ENCODE results near the gene EXOC1L. TPM values are rescaled to one million over a fixed set of nuclear protein-coding genes. Genes with fewer than 3 reads are reported as not detected.

EXOC1L gene
- total and polyA plus RNA-seq, 2 donors (not counting 1 experiment from before 2014, with no cell fraction given): not detected

- ChIA-PET CTCF (no interaction called here), POLR2A (no interaction called here)
- H3K27ac Mint-ChIP-seq: no peak overlapping the region
- H2AFZ ChIP-seq (ENCODE audit: insufficient read depth, low read depth, low read length, poor library complexity, severe bottlenecking): no peak overlapping the region
- H3K27ac ChIP-seq (ENCODE audit: low read length in 2 of 2): no peak overlapping the region
- H3K9ac ChIP-seq (ENCODE audit: low read length): no peak overlapping the region
- H3K9me3 ChIP-seq (ENCODE audit: control extremely low read depth in 1 of 3, control insufficient read depth in 2 of 3, insufficient read depth in 1 of 3, low read length in 2 of 3): no peaks in the 10 kb centered on the region
- TF ChIP-seq EZH2 (IDR thresholded peaks at IDR 0.05; ENCODE audit: borderline replicate concordance, insufficient read depth, low read depth, low read length, poor library complexity, severe bottlenecking) (no peak), CTCF (IDR thresholded peaks at IDR 0.05) (no peak)
- no peaks in the 10 kb centered on the region for H4K20me1 ChIP-seq (ENCODE audit: control insufficient read depth, insufficient read depth, low read length, poor library complexity, severe bottlenecking)
- intact Hi-C loops (cut with micrococcal nuclease): no loop called here
- no peaks in the 10 kb centered on the region for H3K36me3 ChIP-seq (replicated peaks in 1 of 2; ENCODE audit: control extremely low read depth in 1 of 2, control insufficient read depth in 1 of 2, extremely low read depth in 1 of 2, insufficient read depth in 2 of 2, low read length in 1 of 2)
- no peaks in the 10 kb centered on the region for H3K79me2 ChIP-seq (ENCODE audit: control insufficient read depth, insufficient read depth, low read length)
- peaks cover 0 to 7% (median 0%) of the 10 kb centered on the region in 4 experiments for H3K27me3 ChIP-seq (replicated peaks in 1 of 4; ENCODE audit: control extremely low read depth in 1 of 4, control insufficient read depth in 3 of 4, insufficient read depth in 4 of 4, low read length in 3 of 4)
- H3K4me1 Mint-ChIP-seq: no peaks in the 10 kb centered on the region
- no peak overlapping the region for H3K4me3 ChIP-seq (ENCODE audit: control extremely low read depth in 1 of 5, extremely low read depth in 1 of 5, insufficient read depth in 1 of 5, low read depth in 2 of 5, low read length in 4 of 5)
- no CpG with 5 or more reads among the region's 3 CpGs for WGBS (ENCODE audit: insufficient coverage)
- H3K9me3 Mint-ChIP-seq (ENCODE audit: insufficient read depth): peaks cover 3% of the 10 kb centered on the region
- no peak for DNase-seq
- no peak for ATAC-seq (ENCODE audit: low read depth)
- H3K27me3 Mint-ChIP-seq: peaks cover 50% of the 10 kb centered on the region
- H3K4me2 ChIP-seq (replicated peaks; ENCODE audit: low read depth, low read length, poor library complexity, severe bottlenecking): no peak overlapping the region
- H3K4me1 ChIP-seq (ENCODE audit: control insufficient read depth in 2 of 2, insufficient read depth in 2 of 2, low read length in 2 of 2): no peaks in the 10 kb centered on the region
- H3K4me3 Mint-ChIP-seq: no peak overlapping the region
Measured at GRCh38 chr4:55830048-55830447, 10.5 kb downstream of the EXOC1L start.

GRCh38 chr4:55830716-55831115, 11.1 kb downstream of the EXOC1L start:
- TF ChIP-seq EZH2 (IDR thresholded peaks at IDR 0.05; ENCODE audit: borderline replicate concordance, insufficient read depth, low read depth, low read length, poor library complexity, severe bottlenecking) (no peak), CTCF (IDR thresholded peaks at IDR 0.05) (no peak)
- Mint-ChIP-seq H3K4me3 (no peak overlapping the region), H3K9me3 (ENCODE audit: insufficient read depth) (peaks cover 3% of the 10 kb centered on the region), H3K27ac (no peak overlapping the region), H3K4me1 (no peaks in the 10 kb centered on the region), H3K27me3 (peaks cover 56% of the 10 kb centered on the region)
- H3K4me3 ChIP-seq (ENCODE audit: control extremely low read depth in 1 of 5, extremely low read depth in 1 of 5, insufficient read depth in 1 of 5, low read depth in 2 of 5, low read length in 4 of 5): no peak overlapping the region
- H3K27ac ChIP-seq (ENCODE audit: low read length in 2 of 2): no peak overlapping the region
- H3K4me2 ChIP-seq (replicated peaks; ENCODE audit: low read depth, low read length, poor library complexity, severe bottlenecking): no peak overlapping the region
- WGBS (ENCODE audit: insufficient coverage): 64% methylated on average over 2 of the region's 4 CpGs
- H3K9me3 ChIP-seq (ENCODE audit: control extremely low read depth in 1 of 3, control insufficient read depth in 2 of 3, insufficient read depth in 1 of 3, low read length in 2 of 3): peaks cover 0 to under 1% (median 0%) of the 10 kb centered on the region in 3 donors
- H2AFZ ChIP-seq (ENCODE audit: insufficient read depth, low read depth, low read length, poor library complexity, severe bottlenecking): no peak overlapping the region
- H3K9ac ChIP-seq (ENCODE audit: low read length): no peak overlapping the region
- H4K20me1 ChIP-seq (ENCODE audit: control insufficient read depth, insufficient read depth, low read length, poor library complexity, severe bottlenecking): no peaks in the 10 kb centered on the region
- no peaks in the 10 kb centered on the region for H3K36me3 ChIP-seq (replicated peaks in 1 of 2; ENCODE audit: control extremely low read depth in 1 of 2, control insufficient read depth in 1 of 2, extremely low read depth in 1 of 2, insufficient read depth in 2 of 2, low read length in 1 of 2)
- ATAC-seq (ENCODE audit: low read depth): no peak
- CTCF ChIA-PET: no interaction called here
- intact Hi-C loops (cut with micrococcal nuclease): no loop called here
- peaks cover 0 to 7% (median 0%) of the 10 kb centered on the region in 4 experiments for H3K27me3 ChIP-seq (replicated peaks in 1 of 4; ENCODE audit: control extremely low read depth in 1 of 4, control insufficient read depth in 3 of 4, insufficient read depth in 4 of 4, low read length in 3 of 4)
- no peaks in the 10 kb centered on the region for H3K79me2 ChIP-seq (ENCODE audit: control insufficient read depth, insufficient read depth, low read length)
- POLR2A ChIA-PET: no interaction called here
- no peaks in the 10 kb centered on the region for H3K4me1 ChIP-seq (ENCODE audit: control insufficient read depth in 2 of 2, insufficient read depth in 2 of 2, low read length in 2 of 2)
- DNase-seq: no peak
